A673 (cell line): ENCODE results near the gene TSHZ1. TPM values are rescaled to one million over a fixed set of nuclear protein-coding genes. Genes with fewer than 3 reads are reported as not detected.

Source experiments
- BruUV-seq: library from RNA; stranded (reverse); fragments of 400-500 nt; replicated peaks from 2 replicates; lab custom pipeline; 2021; lab: Mats Ljungman, UMichigan
- CTCF ChIA-PET: fragments of 300-600 bp; sonication (Branson Sonifier 250); formaldehyde crosslinking; loops from one replicate; lab custom pipeline; 2022; ENCODE audit warnings: antibody characterized with exemption; lab: Charles Lee
- POLR2A ChIA-PET: fragments of 300-600 bp; sonication (Branson Sonifier 250); formaldehyde crosslinking; loops from one replicate; lab custom pipeline; 2022; ENCODE audit warnings: antibody characterized with exemption; ENCODE audit not compliant: low non-redundant PET; lab: Charles Lee
- DNase-seq: peaks from one replicate; pipeline ENCODE4 v3.0.0-alpha.2; 2015; ENCODE audit warnings: low spot score
- H3K27ac ChIP-seq: fragments of 200-600 bp; sonication (generic); 2 replicates; pipeline ENCODE4 v1.5.1; 2016; ENCODE audit warnings: mixed run types, low read depth, mild to moderate bottlenecking, mixed read lengths, antibody characterized with exemption, low read length; ENCODE audit not compliant: poor library complexity, severe bottlenecking
- H3K27me3 ChIP-seq: fragments of 200-600 bp; sonication (generic); replicated peaks from 2 replicates; pipeline ENCODE4 v1.6.1; 2017; ENCODE audit warnings: mixed run types, low read depth, mild to moderate bottlenecking, mixed read lengths, antibody characterized with exemption, low read length; ENCODE audit not compliant: insufficient read depth, poor library complexity
- H3K36me3 ChIP-seq: fragments of 200-600 bp; sonication (generic); 2 replicates; pipeline ENCODE4 v1.6.1; 2016; ENCODE audit warnings: mixed run types, mild to moderate bottlenecking, mixed read lengths, antibody characterized with exemption, low read length; ENCODE audit not compliant: insufficient read depth, poor library complexity, severe bottlenecking
- H3K4me1 ChIP-seq: fragments of 200-600 bp; sonication (generic); 2 replicates; pipeline ENCODE4 v1.6.1; 2017; ENCODE audit warnings: mixed run types, mild to moderate bottlenecking, mixed read lengths, antibody characterized with exemption, low read length; ENCODE audit not compliant: insufficient read depth, poor library complexity, severe bottlenecking
- H3K4me3 ChIP-seq: fragments of 200-600 bp; sonication (generic); 2 replicates; pipeline ENCODE4 v1.5.1; 2016; ENCODE audit warnings: low read depth, mixed run types, mild to moderate bottlenecking, mixed read lengths, low read length; ENCODE audit not compliant: poor library complexity, severe bottlenecking
- H3K9me3 ChIP-seq: fragments of 200-600 bp; sonication (generic); 2 replicates; pipeline ENCODE4 v1.6.1; 2016; ENCODE audit warnings: mixed run types, low read depth, mild to moderate bottlenecking, mixed read lengths, antibody characterized with exemption, low read length; ENCODE audit not compliant: poor library complexity, severe bottlenecking
- CTCF ChIP-seq: fragments of 300-800, 200-600 bp; sonication (generic); conservative IDR thresholded peaks from 2 replicates; pipeline ENCODE4 v1.5.1; 2017; ENCODE audit warnings: low read depth, mild to moderate bottlenecking, antibody characterized with exemption, low read length, moderate library complexity, mixed read lengths
- EZH2 ChIP-seq: fragments of 200-600 bp; sonication (generic); IDR thresholded peaks from 2 replicates; pipeline ENCODE4 v1.6.1; 2017; ENCODE audit warnings: borderline replicate concordance, low read depth, mild to moderate bottlenecking, mixed read lengths, antibody characterized with exemption, low read length; ENCODE audit not compliant: poor library complexity, severe bottlenecking
- intact Hi-C: fragments of 100-400 bp; cut with micrococcal nuclease; formaldehyde crosslinking; loops from one replicate; pipeline ENCODE4 v1.10.0; 2022; ENCODE audit not compliant: unreplicated experiment
- total RNA-seq: library from RNA; stranded (reverse); gene quantifications from 2 replicates; pipeline ENCODE4 v1.2.3, GENCODE V29; 2021

TSHZ1 gene
- total RNA-seq, 1 experiment from 2014 or later: 1.8 TPM

- H3K4me3 ChIP-seq: no peak overlapping the region
- no peaks in the 10 kb centered on the region for H3K9me3 ChIP-seq
- H3K27me3 ChIP-seq: no peaks in the 10 kb centered on the region
- intact Hi-C loops: no loop called here
- ChIA-PET POLR2A (no interaction called here), CTCF (no interaction called here)
- no peak for DNase-seq
- H3K36me3 ChIP-seq: no peaks in the 10 kb centered on the region
- H3K4me1 ChIP-seq: no peaks in the 10 kb centered on the region
- TF ChIP-seq CTCF (no peak), EZH2 (no peak)
- BruUV-seq: no TSS peak
- H3K27ac ChIP-seq: no peak overlapping the region
Observed at GRCh38 chr18:75249672-75250470, 39.3 kb downstream of the TSHZ1 start.

- POLR2A ChIA-PET: no interaction called here
- intact Hi-C loops: no loop called here
- Histone ChIP-seq H3K36me3 (no peaks in the 10 kb centered on the region), H3K9me3 (no peaks in the 10 kb centered on the region), H3K4me3 (no peak overlapping the region), H3K4me1 (no peaks in the 10 kb centered on the region), H3K27me3 (no peaks in the 10 kb centered on the region), H3K27ac (no peak overlapping the region)
- no TSS peak for BruUV-seq
- CTCF ChIA-PET: no interaction called here
- no peak for DNase-seq
- TF ChIP-seq CTCF: no peak
- no peak for TF ChIP-seq EZH2
Observed at GRCh38 chr18:75250471-75250821, 39.8 kb downstream of the TSHZ1 start.

GRCh38 chr18:75251466-75251865 is 40.9 kb downstream of the TSHZ1 start:
- TF ChIP-seq CTCF: no peak
- BruUV-seq: no TSS peak

More at GRCh38 chr18:75251466-75251865, 40.9 kb downstream of the TSHZ1 start:
- H3K9me3 ChIP-seq: no peaks in the 10 kb centered on the region
- ChIA-PET CTCF (no interaction called here), POLR2A (no interaction called here)
- no peaks in the 10 kb centered on the region for H3K27me3 ChIP-seq
- no peak overlapping the region for H3K27ac ChIP-seq
- no peak for DNase-seq
- no peak overlapping the region for H3K4me3 ChIP-seq
- H3K36me3 ChIP-seq: no peaks in the 10 kb centered on the region
- H3K4me1 ChIP-seq: no peaks in the 10 kb centered on the region
- intact Hi-C loops: no loop called here
